ENCODE measurements around the gene TRIM59.

Gene TRIM59

GRCh38 chr3:160413613-160414248 lies 35.9 kb downstream of the TRIM59 start:
- H3K4me2 ChIP-seq (ENCODE audit: low read length) = no peak overlapping the region
- H3K36me3 ChIP-seq (replicated peaks; ENCODE audit: low read depth, low read length) = peaks cover 80% of the 10 kb centered on the region
- no peaks in the 10 kb centered on the region for H3K4me1 ChIP-seq (ENCODE audit: low read length)
- no peaks in the 10 kb centered on the region for H3K9me3 ChIP-seq (ENCODE audit: insufficient read depth, low read length)
- no peak overlapping the region for H3K27ac ChIP-seq (ENCODE audit: low read length)
- H3K27me3 ChIP-seq (ENCODE audit: low read depth, low read length) = no peaks in the 10 kb centered on the region
- H2AFZ ChIP-seq (ENCODE audit: low read depth, low read length) = no peak overlapping the region
- peaks cover 14% of the 10 kb centered on the region; the same call in 1 of the 2 replicates for H4K20me1 ChIP-seq (ENCODE audit: insufficient read depth, low read length)
- no peak overlapping the region for H3K4me3 ChIP-seq (ENCODE audit: low read length)
- H3K79me2 ChIP-seq (ENCODE audit: low read length) = peaks cover 95% of the 10 kb centered on the region
- H3K9ac ChIP-seq (ENCODE audit: low read length) = no peak overlapping the region
- TF ChIP-seq CTCF (IDR thresholded peaks at IDR 0.05; ENCODE audit: low read depth, low read length) (peak; percentile 83), EZH2phosphoT487 (IDR thresholded peaks at IDR 0.05; ENCODE audit: low read depth) (no peak)

- Histone ChIP-seq H3K9ac (ENCODE audit: low read length) (no peak overlapping the region), H3K36me3 (replicated peaks; ENCODE audit: low read depth, low read length) (peaks cover 80% of the 10 kb centered on the region), H3K9me3 (ENCODE audit: insufficient read depth, low read length) (no peaks in the 10 kb centered on the region), H3K4me2 (ENCODE audit: low read length) (no peak overlapping the region), H4K20me1 (ENCODE audit: insufficient read depth, low read length) (peaks cover 8% of the 10 kb centered on the region; the same call in 1 of the 2 replicates), H2AFZ (ENCODE audit: low read depth, low read length) (no peak overlapping the region), H3K27me3 (ENCODE audit: low read depth, low read length) (no peaks in the 10 kb centered on the region), H3K79me2 (ENCODE audit: low read length) (peaks cover 96% of the 10 kb centered on the region), H3K4me1 (ENCODE audit: low read length) (no peaks in the 10 kb centered on the region), H3K27ac (ENCODE audit: low read length) (no peak overlapping the region), H3K4me3 (ENCODE audit: low read length) (no peak overlapping the region)
- no peak for TF ChIP-seq CTCF (IDR thresholded peaks at IDR 0.05; ENCODE audit: low read depth, low read length)
- TF ChIP-seq EZH2phosphoT487 (IDR thresholded peaks at IDR 0.05; ENCODE audit: low read depth) = no peak
Measured at GRCh38 chr3:160412477-160412876, 37.1 kb downstream of the TRIM59 start.

DNA sequence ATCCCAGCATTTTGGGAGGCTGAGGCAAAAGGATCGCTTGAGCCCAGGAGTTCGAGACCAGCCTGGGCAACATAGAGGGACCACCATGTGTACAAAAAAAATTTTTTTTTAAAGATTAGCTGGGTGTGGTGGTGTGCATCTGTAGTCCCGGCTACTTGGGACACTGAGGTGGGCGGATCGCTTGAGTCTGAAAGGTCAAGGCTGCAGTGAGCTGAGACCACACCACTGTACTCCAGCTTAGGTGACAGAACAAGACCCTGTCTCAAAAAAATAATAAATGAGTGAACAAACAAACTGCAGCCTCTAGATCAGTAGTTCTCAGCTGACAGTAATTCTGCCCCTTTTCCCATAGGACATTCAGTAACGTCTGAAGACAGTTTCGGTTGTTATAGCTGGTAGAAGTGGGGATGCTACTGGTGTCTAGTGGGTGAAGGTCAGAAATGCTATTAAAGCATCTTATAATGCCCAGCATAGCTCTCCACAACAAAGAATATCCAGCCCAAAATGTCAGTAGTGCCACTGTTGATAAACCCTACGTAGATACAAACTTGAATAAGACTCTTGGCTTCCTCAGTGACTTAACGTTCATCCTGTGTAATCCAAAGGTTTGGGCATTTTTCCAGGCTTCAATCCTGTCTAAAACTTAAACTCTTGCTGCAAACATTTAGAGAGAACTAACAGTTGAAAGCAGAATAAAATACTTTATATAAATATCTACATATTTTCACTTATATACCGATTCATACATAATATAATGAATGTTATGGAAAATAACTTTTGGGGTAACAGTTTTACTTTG lies 39.6 kb downstream of the TRIM59 start:
- no peak overlapping the region for H2AFZ ChIP-seq (ENCODE audit: low read depth, low read length)
- H3K36me3 ChIP-seq (replicated peaks; ENCODE audit: low read depth, low read length) = peaks cover 75% of the 10 kb centered on the region
- H3K79me2 ChIP-seq (ENCODE audit: low read length) = peaks cover 97% of the 10 kb centered on the region
- no peak overlapping the region for H3K4me3 ChIP-seq (ENCODE audit: low read length)
- no peaks in the 10 kb centered on the region for H3K27me3 ChIP-seq (ENCODE audit: low read depth, low read length)
- no peak overlapping the region for H3K9ac ChIP-seq (ENCODE audit: low read length)
- H3K4me1 ChIP-seq (ENCODE audit: low read length) = peaks cover 3% of the 10 kb centered on the region; the same call in 1 of the 2 replicates
- H3K9me3 ChIP-seq (ENCODE audit: insufficient read depth, low read length) = no peaks in the 10 kb centered on the region
- no peak overlapping the region for H3K4me2 ChIP-seq (ENCODE audit: low read length)
- no peak overlapping the region for H3K27ac ChIP-seq (ENCODE audit: low read length)
- TF ChIP-seq CTCF (IDR thresholded peaks at IDR 0.05; ENCODE audit: low read depth, low read length) = no peak
- H4K20me1 ChIP-seq (ENCODE audit: insufficient read depth, low read length) = peaks cover 10% of the 10 kb centered on the region; the same call in 1 of the 2 replicates

DNA sequence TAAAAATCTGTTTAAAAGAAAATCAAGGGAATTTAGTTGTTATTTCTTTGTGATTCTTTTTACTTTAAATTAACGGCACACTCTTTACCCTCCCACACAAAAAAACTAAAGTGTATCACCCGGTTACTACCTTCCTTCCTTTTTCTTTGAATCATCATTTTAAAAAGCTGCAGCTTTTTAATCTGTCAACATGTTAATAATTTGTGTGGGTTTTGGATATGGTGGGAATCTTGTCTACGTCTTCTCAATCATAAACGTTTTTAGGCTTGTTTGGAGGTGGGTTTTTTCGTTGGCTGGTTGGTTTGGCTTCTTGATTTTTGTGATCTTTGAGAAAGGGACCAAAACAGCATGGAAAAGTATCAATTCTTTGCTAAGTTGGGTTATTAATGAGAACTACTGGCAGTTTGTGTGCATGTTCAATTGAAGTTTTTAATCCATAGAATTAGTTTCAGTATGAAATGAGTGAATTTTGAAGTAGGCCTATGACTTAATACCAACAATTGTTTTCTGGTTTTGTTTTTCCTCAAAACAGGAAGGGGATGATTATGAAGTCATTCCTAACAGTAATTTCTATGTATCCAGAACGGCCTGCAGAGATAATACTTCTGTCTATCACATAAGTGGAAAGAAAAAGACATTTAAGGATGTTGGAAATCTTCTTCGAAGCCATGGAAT lies 45.7 kb downstream of the TRIM59 start:
- H3K36me3 ChIP-seq (replicated peaks; ENCODE audit: low read depth, low read length) = peaks cover 72% of the 10 kb centered on the region

More for the DNA sequence above, 45.7 kb downstream of the TRIM59 start:
- Histone ChIP-seq H4K20me1 (ENCODE audit: insufficient read depth, low read length) (peaks cover 47% of the 10 kb centered on the region), H3K9me3 (ENCODE audit: insufficient read depth, low read length) (no peaks in the 10 kb centered on the region), H3K4me1 (ENCODE audit: low read length) (peaks cover 21% of the 10 kb centered on the region), H3K27me3 (ENCODE audit: low read depth, low read length) (no peaks in the 10 kb centered on the region), H3K9ac (ENCODE audit: low read length) (peak overlapping the region; percentile 99), H2AFZ (ENCODE audit: low read depth, low read length) (no peak overlapping the region), H3K4me3 (ENCODE audit: low read length) (peak overlapping the region; percentile 96), H3K4me2 (ENCODE audit: low read length) (peak overlapping the region; percentile 86), H3K27ac (ENCODE audit: low read length) (peak overlapping the region; percentile 22), H3K79me2 (ENCODE audit: low read length) (peaks cover 96% of the 10 kb centered on the region)
- no peak for TF ChIP-seq CTCF (IDR thresholded peaks at IDR 0.05; ENCODE audit: low read depth, low read length)
- no peak for TF ChIP-seq EZH2phosphoT487 (IDR thresholded peaks at IDR 0.05; ENCODE audit: low read depth)

All from OCI-LY3 (cell line).